ENCODE results near the gene SLC2A9.

DNA sequence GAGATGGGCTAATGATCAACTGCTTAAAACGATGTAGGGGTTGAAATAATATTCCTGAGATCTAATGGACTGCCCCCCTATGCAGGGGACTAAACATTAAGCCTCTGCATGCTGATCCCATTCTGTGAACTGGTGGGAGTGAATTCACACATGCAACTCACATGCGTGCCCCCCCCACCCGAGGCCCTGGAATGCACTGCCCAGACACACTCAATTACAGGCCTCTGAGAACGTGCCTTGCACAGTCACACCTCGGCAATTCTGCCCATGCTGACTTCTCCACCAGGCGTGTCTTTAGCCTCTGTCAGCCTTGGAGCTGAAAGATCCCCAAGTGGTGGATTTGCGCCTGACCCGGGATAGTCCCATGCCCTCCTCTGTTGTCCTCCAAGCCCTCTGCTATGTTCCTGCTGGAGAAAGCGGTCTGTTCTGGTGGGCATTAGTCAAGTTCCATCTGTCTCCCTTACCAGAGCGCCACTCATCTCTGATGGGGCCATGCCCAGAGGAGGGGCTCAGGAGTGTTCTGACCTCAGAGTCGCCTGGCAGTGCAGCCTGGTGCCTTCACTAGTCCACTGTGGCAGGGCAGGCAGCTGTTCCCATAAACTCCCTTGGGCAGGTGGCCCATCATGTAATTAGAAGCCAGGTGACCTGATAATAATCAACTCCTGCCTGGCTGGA, 153.4 kb downstream of the SLC2A9 start:
- TF ChIP-seq, protein P1, sequence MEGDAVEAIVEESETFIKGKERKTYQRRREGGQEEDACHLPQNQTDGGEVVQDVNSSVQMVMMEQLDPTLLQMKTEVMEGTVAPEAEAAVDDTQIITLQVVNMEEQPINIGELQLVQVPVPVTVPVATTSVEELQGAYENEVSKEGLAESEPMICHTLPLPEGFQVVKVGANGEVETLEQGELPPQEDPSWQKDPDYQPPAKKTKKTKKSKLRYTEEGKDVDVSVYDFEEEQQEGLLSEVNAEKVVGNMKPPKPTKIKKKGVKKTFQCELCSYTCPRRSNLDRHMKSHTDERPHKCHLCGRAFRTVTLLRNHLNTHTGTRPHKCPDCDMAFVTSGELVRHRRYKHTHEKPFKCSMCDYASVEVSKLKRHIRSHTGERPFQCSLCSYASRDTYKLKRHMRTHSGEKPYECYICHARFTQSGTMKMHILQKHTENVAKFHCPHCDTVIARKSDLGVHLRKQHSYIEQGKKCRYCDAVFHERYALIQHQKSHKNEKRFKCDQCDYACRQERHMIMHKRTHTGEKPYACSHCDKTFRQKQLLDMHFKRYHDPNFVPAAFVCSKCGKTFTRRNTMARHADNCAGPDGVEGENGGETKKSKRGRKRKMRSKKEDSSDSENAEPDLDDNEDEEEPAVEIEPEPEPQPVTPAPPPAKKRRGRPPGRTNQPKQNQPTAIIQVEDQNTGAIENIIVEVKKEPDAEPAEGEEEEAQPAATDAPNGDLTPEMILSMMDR (IDR thresholded peaks at IDR 0.05; ENCODE audit: extremely low read depth in 1 of 2, insufficient read depth in 1 of 2, low read depth in 1 of 2, low read length in 2 of 2): no peak
- no peak for TF ChIP-seq POLR2A (IDR thresholded peaks at IDR 0.05; ENCODE audit: low read depth, low read length)
- no peak for TF ChIP-seq EZH2 (IDR thresholded peaks at IDR 0.05; ENCODE audit: borderline replicate concordance, low read depth, low read length, severe bottlenecking)
- no peak for TF ChIP-seq MYC (IDR thresholded peaks at IDR 0.05; ENCODE audit: low read depth, low read length)
- TF ChIP-seq POLR2AphosphoS5 (IDR thresholded peaks at IDR 0.05; ENCODE audit: insufficient read depth, low read depth, low read length): no peak
- no peak for TF ChIP-seq FOS (IDR thresholded peaks at IDR 0.05; ENCODE audit: borderline replicate concordance, insufficient read depth, low read length)
- TF ChIP-seq, protein P2, sequence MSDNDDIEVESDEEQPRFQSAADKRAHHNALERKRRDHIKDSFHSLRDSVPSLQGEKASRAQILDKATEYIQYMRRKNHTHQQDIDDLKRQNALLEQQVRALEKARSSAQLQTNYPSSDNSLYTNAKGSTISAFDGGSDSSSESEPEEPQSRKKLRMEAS (IDR thresholded peaks at IDR 0.05; ENCODE audit: insufficient read depth, insufficient read length): no peak
